Measurements from ENCODE around the gene SPNS3.

Gene SPNS3

DNA sequence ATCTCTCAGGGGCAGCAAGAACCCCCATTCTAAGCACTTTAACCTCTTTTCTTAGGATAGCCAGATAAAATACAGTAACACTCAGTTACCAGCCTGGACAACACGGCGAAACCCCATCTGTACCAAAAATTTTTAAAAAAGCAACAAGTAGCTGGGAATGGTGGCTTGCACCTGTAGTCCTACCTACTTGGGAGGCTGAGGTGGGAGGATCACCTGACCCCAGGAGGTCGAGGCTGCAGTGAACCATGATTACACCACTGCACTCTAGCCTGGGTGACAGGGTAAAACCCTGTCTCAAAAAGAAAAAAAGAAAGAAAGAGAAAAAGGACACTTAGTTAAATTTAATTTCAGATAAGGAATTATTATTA, 38.6 kb upstream of the SPNS3 start:
- peak overlapping the region; percentile 70 for H3K4me3 ChIP-seq (ENCODE audit: low read length)
- H4K20me1 ChIP-seq (ENCODE audit: control insufficient read depth, insufficient read depth, low read depth, low read length): no peaks in the 10 kb centered on the region
- H3F3A ChIP-seq (ENCODE audit: control insufficient read depth, insufficient read depth): peaks cover 39% of the 10 kb centered on the region
- H3K4me2 ChIP-seq (ENCODE audit: low read length): peak overlapping the region; percentile 80
- H3K9me3 ChIP-seq (ENCODE audit: control insufficient read depth, insufficient read depth, low read length): no peaks in the 10 kb centered on the region
- H3K27ac ChIP-seq (ENCODE audit: low read depth, low read length): peak overlapping the region; percentile 99
- peaks cover 3% of the 10 kb centered on the region; the same call in 1 of the 2 replicates for H3K36me3 ChIP-seq (ENCODE audit: control insufficient read depth, low read length)
- H3K9me2 ChIP-seq (replicated peaks; ENCODE audit: control insufficient read depth, low read length): no peaks in the 10 kb centered on the region
- peaks cover 3% of the 10 kb centered on the region; the same call in 1 of the 2 replicates for H3K79me2 ChIP-seq (ENCODE audit: control insufficient read depth, low read length)
- H3K27me3 ChIP-seq (ENCODE audit: control insufficient read depth, low read length): no peaks in the 10 kb centered on the region
- TF ChIP-seq EZH2phosphoT487 (IDR thresholded peaks at IDR 0.05; ENCODE audit: borderline replicate concordance, low read length): no peak
- TF ChIP-seq, protein P1, sequence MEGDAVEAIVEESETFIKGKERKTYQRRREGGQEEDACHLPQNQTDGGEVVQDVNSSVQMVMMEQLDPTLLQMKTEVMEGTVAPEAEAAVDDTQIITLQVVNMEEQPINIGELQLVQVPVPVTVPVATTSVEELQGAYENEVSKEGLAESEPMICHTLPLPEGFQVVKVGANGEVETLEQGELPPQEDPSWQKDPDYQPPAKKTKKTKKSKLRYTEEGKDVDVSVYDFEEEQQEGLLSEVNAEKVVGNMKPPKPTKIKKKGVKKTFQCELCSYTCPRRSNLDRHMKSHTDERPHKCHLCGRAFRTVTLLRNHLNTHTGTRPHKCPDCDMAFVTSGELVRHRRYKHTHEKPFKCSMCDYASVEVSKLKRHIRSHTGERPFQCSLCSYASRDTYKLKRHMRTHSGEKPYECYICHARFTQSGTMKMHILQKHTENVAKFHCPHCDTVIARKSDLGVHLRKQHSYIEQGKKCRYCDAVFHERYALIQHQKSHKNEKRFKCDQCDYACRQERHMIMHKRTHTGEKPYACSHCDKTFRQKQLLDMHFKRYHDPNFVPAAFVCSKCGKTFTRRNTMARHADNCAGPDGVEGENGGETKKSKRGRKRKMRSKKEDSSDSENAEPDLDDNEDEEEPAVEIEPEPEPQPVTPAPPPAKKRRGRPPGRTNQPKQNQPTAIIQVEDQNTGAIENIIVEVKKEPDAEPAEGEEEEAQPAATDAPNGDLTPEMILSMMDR (IDR thresholded peaks at IDR 0.05; ENCODE audit: low read depth, low read length, poor library complexity, severe bottlenecking): no peak
- H3K4me1 ChIP-seq (ENCODE audit: control insufficient read depth, low read length): peaks cover 90% of the 10 kb centered on the region

DNA sequence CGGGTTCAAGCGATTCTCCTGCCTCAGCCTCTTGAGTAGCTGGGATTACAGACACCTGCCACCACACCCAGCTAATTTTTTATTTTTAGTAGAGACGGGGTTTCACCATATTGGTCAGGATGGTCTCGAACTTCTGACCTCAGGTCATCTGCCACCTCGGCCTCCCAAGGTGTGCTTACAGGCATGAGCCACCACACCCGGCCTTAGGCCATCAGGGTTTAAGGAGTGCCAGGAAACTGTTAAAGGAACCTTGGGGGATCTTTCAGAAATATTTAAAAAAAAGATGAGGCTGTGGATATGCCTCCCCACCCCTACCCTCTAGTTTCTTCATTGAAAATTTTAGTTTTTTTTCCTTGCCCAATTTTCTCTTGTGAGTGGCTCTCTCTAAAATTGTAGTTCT, 35.9 kb upstream of the SPNS3 start:
- Histone ChIP-seq H3K79me2 (ENCODE audit: control insufficient read depth, low read length) (peaks cover 3% of the 10 kb centered on the region; the same call in 1 of the 2 replicates), H4K20me1 (ENCODE audit: control insufficient read depth, insufficient read depth, low read depth, low read length) (no peaks in the 10 kb centered on the region), H3F3A (ENCODE audit: control insufficient read depth, insufficient read depth) (peaks cover 49% of the 10 kb centered on the region), H3K36me3 (ENCODE audit: control insufficient read depth, low read length) (peaks cover 3% of the 10 kb centered on the region; the same call in 1 of the 2 replicates), H3K4me2 (ENCODE audit: low read length) (no peak overlapping the region), H3K4me1 (ENCODE audit: control insufficient read depth, low read length) (peaks cover 86% of the 10 kb centered on the region), H3K9me3 (ENCODE audit: control insufficient read depth, insufficient read depth, low read length) (no peaks in the 10 kb centered on the region), H3K4me3 (ENCODE audit: low read length) (no peak overlapping the region), H3K27ac (ENCODE audit: low read depth, low read length) (peak overlapping the region; percentile 99), H3K9me2 (replicated peaks; ENCODE audit: control insufficient read depth, low read length) (no peaks in the 10 kb centered on the region), H3K27me3 (ENCODE audit: control insufficient read depth, low read length) (no peaks in the 10 kb centered on the region)
- TF ChIP-seq, protein P1 (IDR thresholded peaks at IDR 0.05; ENCODE audit: low read depth, low read length, poor library complexity, severe bottlenecking): no peak
- TF ChIP-seq EZH2phosphoT487 (IDR thresholded peaks at IDR 0.05; ENCODE audit: borderline replicate concordance, low read length): no peak

DNA sequence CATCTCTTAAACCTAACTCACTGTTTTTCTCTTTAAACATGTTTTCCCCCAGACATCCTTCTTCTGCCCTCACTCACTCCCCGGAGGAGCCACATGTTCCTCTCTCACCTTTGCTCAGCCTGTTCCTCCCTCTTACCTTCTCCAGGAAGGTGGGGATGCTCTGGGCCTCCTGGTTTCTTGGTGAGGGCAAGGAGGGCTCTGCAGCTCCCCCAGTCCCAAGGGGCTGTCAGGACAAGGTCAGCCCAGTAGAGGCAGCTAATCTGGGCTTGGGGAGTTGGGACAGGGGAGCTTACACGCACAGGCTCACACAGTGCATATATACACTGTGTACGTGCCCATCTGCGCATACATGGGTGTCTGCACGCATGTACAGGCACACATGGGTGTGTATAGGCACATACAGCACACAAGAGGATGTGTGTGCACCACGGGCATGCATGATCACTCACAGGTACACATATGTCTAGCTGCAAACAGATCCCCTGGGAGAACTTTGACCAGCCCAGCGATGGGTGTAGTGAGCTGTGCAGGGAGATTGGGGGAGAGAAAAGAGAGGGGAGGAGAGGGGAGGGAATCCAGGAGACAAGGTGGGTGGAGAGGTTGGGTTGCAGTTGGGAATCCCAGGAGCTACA, 28.6 kb upstream of the SPNS3 start:
- Histone ChIP-seq H3K79me2 (ENCODE audit: control insufficient read depth, low read length) (no peaks in the 10 kb centered on the region; the same call in 1 of the 2 replicates), H3K9me2 (replicated peaks; ENCODE audit: control insufficient read depth, low read length) (no peaks in the 10 kb centered on the region), H3K27me3 (ENCODE audit: control insufficient read depth, low read length) (no peaks in the 10 kb centered on the region), H3K4me1 (ENCODE audit: control insufficient read depth, low read length) (peaks cover 52% of the 10 kb centered on the region), H3F3A (ENCODE audit: control insufficient read depth, insufficient read depth) (peaks cover 26% of the 10 kb centered on the region), H3K36me3 (ENCODE audit: control insufficient read depth, low read length) (no peaks in the 10 kb centered on the region), H3K4me3 (ENCODE audit: low read length) (peak overlapping the region; percentile 45), H3K9me3 (ENCODE audit: control insufficient read depth, insufficient read depth, low read length) (no peaks in the 10 kb centered on the region), H4K20me1 (ENCODE audit: control insufficient read depth, insufficient read depth, low read depth, low read length) (no peaks in the 10 kb centered on the region), H3K27ac (ENCODE audit: low read depth, low read length) (peak overlapping the region; percentile 39), H3K4me2 (ENCODE audit: low read length) (peak overlapping the region; percentile 58)
- no peak for TF ChIP-seq EZH2phosphoT487 (IDR thresholded peaks at IDR 0.05; ENCODE audit: borderline replicate concordance, low read length)
- TF ChIP-seq, protein P1 (IDR thresholded peaks at IDR 0.05; ENCODE audit: low read depth, low read length, poor library complexity, severe bottlenecking): no peak

All from DOHH2 (cell line).